Mesenchymal stem cell (in vitro differentiated cells and primary cell): Measurements from ENCODE around the gene CDH2.

Experiments
- DNase-seq: peaks from one replicate; pipeline ENCODE4 v3.0.0-alpha.2; 2013
- H2AFZ ChIP-seq: one replicate; pipeline ENCODE4 v1.6.1; 2013; ENCODE audit warnings: low read depth, mild to moderate bottlenecking, control low read depth, inconsistent platforms, low read length, moderate library complexity
- H2AK5ac ChIP-seq: 2 replicates; pipeline ENCODE4 v1.6.1; 2013; ENCODE audit warnings: low read length, moderate library complexity, mild to moderate bottlenecking, inconsistent platforms; ENCODE audit not compliant: severe bottlenecking
- H2BK120ac ChIP-seq: one replicate; pipeline ENCODE4 v1.6.1; 2013; ENCODE audit warnings: low read depth, mild to moderate bottlenecking, inconsistent platforms, low read length, moderate library complexity
- H2BK12ac ChIP-seq, 2 experiments: one replicate each; pipeline ENCODE4 v1.6.1; 2013; ENCODE audit warnings: inconsistent platforms in 2 of 2, low read length in 2 of 2, mild to moderate bottlenecking in 2 of 2, moderate library complexity in 2 of 2, control low read depth in 1 of 2
- H2BK15ac ChIP-seq: one replicate; pipeline ENCODE4 v1.6.1; 2013; ENCODE audit warnings: mild to moderate bottlenecking, low read depth, inconsistent platforms; ENCODE audit not compliant: poor library complexity, severe bottlenecking
- H2BK5ac ChIP-seq: 2 replicates; pipeline ENCODE4 v1.6.1; 2013; ENCODE audit warnings: low read depth, mild to moderate bottlenecking, low read length, control low read depth, inconsistent platforms; ENCODE audit not compliant: poor library complexity, severe bottlenecking
- H3K14ac ChIP-seq, 2 experiments: one replicate each; pipeline ENCODE4 v1.6.1; 2013; ENCODE audit warnings: inconsistent platforms in 2 of 2, low read length in 2 of 2, control low read depth in 1 of 2, mild to moderate bottlenecking in 1 of 2, moderate library complexity in 1 of 2
- H3K18ac ChIP-seq, 2 experiments: one replicate each; pipeline ENCODE4 v1.6.1; 2013; ENCODE audit warnings: inconsistent platforms in 2 of 2, low read length in 2 of 2, control low read depth in 1 of 2, low read depth in 1 of 2, mild to moderate bottlenecking in 1 of 2
- H3K23ac ChIP-seq, 2 experiments: one replicate each; pipeline ENCODE4 v1.6.1; 2013; ENCODE audit warnings: inconsistent platforms in 2 of 2, low read length in 2 of 2, mild to moderate bottlenecking in 2 of 2, moderate library complexity in 2 of 2, control low read depth in 1 of 2
- H3K27ac ChIP-seq: 2 replicates; pipeline ENCODE4 v1.5.1; 2013; ENCODE audit warnings: mild to moderate bottlenecking, moderate library complexity, low read length, control low read depth, inconsistent platforms; ENCODE audit not compliant: poor library complexity, severe bottlenecking
- H3K27me3 ChIP-seq, 2 experiments: 2 replicates each; pipeline versions ENCODE4 v1.6.1 to v1.7.0; 2013; ENCODE audit warnings: low read length in 2 of 2, mild to moderate bottlenecking in 2 of 2, moderate library complexity in 2 of 2, control low read depth in 1 of 2, inconsistent platforms in 1 of 2; ENCODE audit not compliant: control insufficient read depth in 1 of 2, insufficient read depth in 1 of 2
- H3K36me3 ChIP-seq, 2 experiments: 2 replicates each; pipeline versions ENCODE4 v1.6.1 to v1.7.0; 2013; ENCODE audit warnings: low read length in 2 of 2, control low read depth in 1 of 2, inconsistent platforms in 1 of 2, low read depth in 1 of 2, mild to moderate bottlenecking in 1 of 2; ENCODE audit not compliant: insufficient read depth in 2 of 2, control insufficient read depth in 1 of 2
- H3K4ac ChIP-seq, 2 experiments: one replicate each; pipeline ENCODE4 v1.6.1; 2013; ENCODE audit warnings: inconsistent platforms in 2 of 2, low read length in 2 of 2, mild to moderate bottlenecking in 2 of 2, moderate library complexity in 2 of 2, control low read depth in 1 of 2, low read depth in 1 of 2
- H3K4me1 ChIP-seq: 2 replicates; pipeline ENCODE4 v1.6.1; 2013; ENCODE audit warnings: low read depth, low read length, control low read depth; ENCODE audit not compliant: control insufficient read depth, insufficient read depth
- H3K4me2 ChIP-seq: 2 replicates; pipeline ENCODE4 v1.6.1; 2013; ENCODE audit warnings: low read length, mild to moderate bottlenecking, inconsistent platforms; ENCODE audit not compliant: poor library complexity, severe bottlenecking
- H3K4me3 ChIP-seq, 2 experiments: 2 replicates each; pipeline versions ENCODE4 v1.5.1 to v1.7.0; 2013; ENCODE audit warnings: low read length in 2 of 2, mild to moderate bottlenecking in 2 of 2, control low read depth in 1 of 2, low read depth in 1 of 2; ENCODE audit not compliant: insufficient read depth in 1 of 2
- H3K79me1 ChIP-seq: replicated peaks from 2 replicates; pipeline ENCODE4 v1.6.1; 2013; ENCODE audit warnings: mild to moderate bottlenecking, control low read depth, low read length, inconsistent platforms; ENCODE audit not compliant: poor library complexity, severe bottlenecking
- H3K9ac ChIP-seq: 2 replicates; pipeline ENCODE4 v1.7.0; 2013; ENCODE audit warnings: mild to moderate bottlenecking, low read length, moderate library complexity
- H3K9me3 ChIP-seq: 2 replicates; pipeline ENCODE4 v1.7.0; 2013; ENCODE audit warnings: mild to moderate bottlenecking, low read length; ENCODE audit not compliant: control insufficient read depth
- H4K8ac ChIP-seq: one replicate; pipeline ENCODE4 v1.6.1; 2013; ENCODE audit warnings: inconsistent platforms, mild to moderate bottlenecking, low read length, moderate library complexity
- H4K91ac ChIP-seq: one replicate; pipeline ENCODE4 v1.6.1; 2013; ENCODE audit warnings: mild to moderate bottlenecking, low read length, inconsistent platforms
- WGBS: methylation state at CpG from one replicate; pipeline ENCODE4 v1.1.7; 2013; ENCODE audit warnings: mixed read lengths; 5-methylcytosine and 5-hydroxymethylcytosine counted together

Gene CDH2

GRCh38 chr18:27942706-27943105 lies 234.2 kb downstream of the CDH2 start:
- Histone ChIP-seq H4K8ac (no peak overlapping the region), H3K79me1 (no peaks in the 10 kb centered on the region), H2AFZ (no peak overlapping the region)

GRCh38 chr18:27931535-27931934 lies 245.4 kb downstream of the CDH2 start:
- Histone ChIP-seq H2AFZ (no peak overlapping the region), H2BK12ac (no peak overlapping the region), H4K91ac (no peak overlapping the region), H3K36me3 (no peaks in the 10 kb centered on the region), H3K18ac (no peak overlapping the region), H3K4me1 (no peaks in the 10 kb centered on the region), H3K4ac (no peak overlapping the region), H3K23ac (no peak overlapping the region), H3K79me1 (no peaks in the 10 kb centered on the region), H3K14ac (no peak overlapping the region), H2AK5ac (no peak overlapping the region), H3K27ac (no peak overlapping the region), H3K4me2 (no peak overlapping the region), H3K9me3 (no peaks in the 10 kb centered on the region), H3K27me3 (no peaks in the 10 kb centered on the region), H2BK120ac (no peak overlapping the region), H4K8ac (no peak overlapping the region), H2BK5ac (no peak overlapping the region), H3K9ac (no peak overlapping the region), H3K4me3 (no peak overlapping the region), H2BK15ac (no peak overlapping the region)
- 86% methylated on average over 2 of the region's 3 CpGs for WGBS
- no peak for DNase-seq

More at GRCh38 chr18:27942706-27943105, 234.2 kb downstream of the CDH2 start:
- no peak overlapping the region for H3K27ac ChIP-seq
- no peak overlapping the region for H4K91ac ChIP-seq
- no peaks in the 10 kb centered on the region for H3K36me3 ChIP-seq
- peak; percentile 33 for DNase-seq
- H3K4me1 ChIP-seq = no peaks in the 10 kb centered on the region
- H3K4me2 ChIP-seq = no peak overlapping the region
- H3K14ac ChIP-seq = no peak overlapping the region
- no peak overlapping the region for H2BK120ac ChIP-seq
- no peak overlapping the region for H2BK12ac ChIP-seq
- H3K27me3 ChIP-seq = no peaks in the 10 kb centered on the region
- no peak overlapping the region for H2AK5ac ChIP-seq
- no peaks in the 10 kb centered on the region for H3K9me3 ChIP-seq
- H3K18ac ChIP-seq = no peak overlapping the region
- 46% methylated on average over 4 of the region's 6 CpGs for WGBS
- no peak overlapping the region for H3K23ac ChIP-seq
- no peak overlapping the region for H2BK15ac ChIP-seq
- H3K9ac ChIP-seq = no peak overlapping the region
- H3K4ac ChIP-seq = no peak overlapping the region
- H3K4me3 ChIP-seq = no peak overlapping the region
- H2BK5ac ChIP-seq = no peak overlapping the region

GRCh38 chr18:27922780-27923179 lies 254.2 kb downstream of the CDH2 start:
- H2BK12ac ChIP-seq = no peak overlapping the region
- H2BK15ac ChIP-seq = no peak overlapping the region
- H4K8ac ChIP-seq = no peak overlapping the region
- H3K9me3 ChIP-seq = no peaks in the 10 kb centered on the region
- H4K91ac ChIP-seq = no peak overlapping the region
- no peak overlapping the region for H3K23ac ChIP-seq
- peaks cover 3% of the 10 kb centered on the region for H3K4me1 ChIP-seq
- H3K4me3 ChIP-seq = no peak overlapping the region
- no peak overlapping the region for H2AFZ ChIP-seq
- no peak for DNase-seq
- no peak overlapping the region for H3K4ac ChIP-seq
- H3K36me3 ChIP-seq = no peaks in the 10 kb centered on the region
- WGBS = 91% methylated on average over 5 of the region's 5 CpGs
- no peaks in the 10 kb centered on the region for H3K27me3 ChIP-seq
- no peak overlapping the region for H2BK5ac ChIP-seq
- H3K14ac ChIP-seq = no peak overlapping the region
- no peak overlapping the region for H3K4me2 ChIP-seq
- no peak overlapping the region for H2BK120ac ChIP-seq
- H3K79me1 ChIP-seq = no peaks in the 10 kb centered on the region
- no peak overlapping the region for H3K18ac ChIP-seq
- H3K27ac ChIP-seq = no peak overlapping the region
- H3K9ac ChIP-seq = no peak overlapping the region
- no peak overlapping the region for H2AK5ac ChIP-seq

- WGBS = 14% methylated on average over 10 of the region's 18 CpGs
- peak overlapping the region; percentile 38 for H3K9ac ChIP-seq
- no peaks in the 10 kb centered on the region for H3K9me3 ChIP-seq
- H3K4me2 ChIP-seq = peak overlapping the region; percentile 63
- H3K4ac ChIP-seq = peak overlapping the region in 1 of 2 experiments; percentile 17
- H3K4me1 ChIP-seq = peaks cover 3% of the 10 kb centered on the region
- H3K79me1 ChIP-seq = no peaks in the 10 kb centered on the region
- H2BK120ac ChIP-seq = no peak overlapping the region
- peak overlapping the region; percentile 89 for H4K8ac ChIP-seq
- H2BK5ac ChIP-seq = peak overlapping the region; percentile 88
- peak overlapping the region in 1 of 2 experiments; percentile 54 for H2BK12ac ChIP-seq
- H3K14ac ChIP-seq = no peak overlapping the region
- DNase-seq = peak; percentile 83
- no peaks in the 10 kb centered on the region for H3K36me3 ChIP-seq
- no peak overlapping the region for H2AK5ac ChIP-seq
- H3K18ac ChIP-seq = peak overlapping the region; percentile 59 to 81
- H3K27ac ChIP-seq = peak overlapping the region; percentile 96
- H4K91ac ChIP-seq = peak overlapping the region; percentile 82
- no peak overlapping the region for H3K23ac ChIP-seq
- peak overlapping the region in 1 of 2 experiments; percentile 47 for H3K4me3 ChIP-seq
- H3K27me3 ChIP-seq = no peaks in the 10 kb centered on the region
- H2BK15ac ChIP-seq = no peak overlapping the region
- H2AFZ ChIP-seq = no peak overlapping the region
Measured at GRCh38 chr18:27921904-27922751, 254.8 kb downstream of the CDH2 start.
